DND-41 (cell line): Measurements from ENCODE around the gene LAMC3.

Experiments
- CTCF ChIP-seq: IDR thresholded peaks from 2 replicates; pipeline ENCODE4 v1.5.1; 2012; ENCODE audit warnings: borderline replicate concordance, low read length, moderate library complexity, mild to moderate bottlenecking; ENCODE audit not compliant: poor library complexity, severe bottlenecking; ENCODE audit errors: extremely low read depth
- EZH2 ChIP-seq: IDR thresholded peaks from 3 replicates; pipeline ENCODE4 v1.6.1; 2012; ENCODE audit warnings: borderline replicate concordance, low read depth, mild to moderate bottlenecking, moderate library complexity, low read length, inconsistent platforms; ENCODE audit not compliant: severe bottlenecking

DNA sequence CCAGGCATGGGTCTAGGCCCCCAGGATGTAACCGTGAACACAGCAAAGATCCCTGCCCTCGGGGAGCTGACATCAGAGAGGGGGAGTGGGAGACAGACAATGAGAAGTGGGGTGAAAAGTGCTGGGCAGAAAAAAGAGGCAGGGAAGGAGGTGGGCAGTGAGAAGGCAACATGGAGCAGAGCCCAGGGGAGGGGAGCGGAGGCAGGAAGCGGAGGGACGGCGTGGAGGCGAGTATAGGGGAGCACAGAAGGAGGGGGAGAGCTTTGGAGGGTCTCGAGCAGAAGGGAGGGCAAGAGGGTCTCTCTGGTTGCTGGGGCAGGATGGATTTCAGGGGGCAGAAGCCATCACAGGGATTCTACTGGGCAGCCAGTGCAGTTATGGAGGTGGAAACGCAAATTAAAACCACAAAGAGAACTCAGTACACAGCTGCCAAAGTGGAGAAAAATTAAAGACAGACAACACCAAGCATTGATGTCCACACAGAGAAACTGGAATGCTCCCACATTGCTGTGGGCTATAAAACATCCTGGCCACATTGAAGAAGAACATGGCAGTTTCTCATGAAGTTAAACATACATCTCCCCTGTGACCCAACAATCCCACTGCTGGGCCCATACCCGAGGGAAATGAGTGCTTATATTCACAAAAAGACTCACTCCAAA, 21.1 kb upstream of the LAMC3 start:
- TF ChIP-seq CTCF, result no peak
- TF ChIP-seq EZH2, result no peak
